Measurements from ENCODE around the gene S100A8.

S100A8 gene

GRCh38 chr1:153389401-153389800 lies 1.5 kb downstream of the S100A8 start:
- Histone ChIP-seq H3K9ac (ENCODE audit: low read depth, low read length) (no peak overlapping the region), H3K27ac (ENCODE audit: low read depth, low read length) (no peak overlapping the region), H3K4me3 (ENCODE audit: low read length) (no peak overlapping the region), H3K9me3 (ENCODE audit: insufficient read depth, low read depth, low read length) (no peaks in the 10 kb centered on the region), H3K4me1 (ENCODE audit: insufficient read depth, low read length) (no peaks in the 10 kb centered on the region), H3K36me3 (ENCODE audit: insufficient read depth, low read length) (no peaks in the 10 kb centered on the region), H3K27me3 (ENCODE audit: insufficient read depth, low read length) (no peaks in the 10 kb centered on the region)
- WGBS = 100% methylated on average over 1 of the region's 1 CpG

DNA sequence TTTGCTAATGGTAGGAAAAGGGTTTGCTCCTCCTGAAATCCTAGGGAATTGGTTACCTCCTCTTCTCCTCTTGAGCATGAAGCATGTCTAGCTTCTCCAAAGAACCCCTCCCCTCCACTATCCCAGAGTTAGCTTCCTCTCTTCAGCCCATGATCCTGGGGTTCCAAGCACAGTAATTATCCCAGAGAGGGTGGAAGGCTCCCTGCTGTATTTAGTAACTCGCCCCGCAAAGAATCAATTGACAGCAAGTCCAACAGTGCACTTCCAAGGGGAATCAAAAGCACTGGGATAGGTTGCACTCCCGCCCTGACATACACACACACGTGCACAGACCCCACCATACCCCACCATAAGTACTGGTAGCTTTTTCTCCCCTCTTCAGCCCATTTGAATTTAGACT lies 3.1 kb downstream of the S100A8 start:
- H3K9ac ChIP-seq (ENCODE audit: low read depth, low read length) = no peak overlapping the region
- H3K4me3 ChIP-seq (ENCODE audit: low read length) = no peak overlapping the region
- H3K9me3 ChIP-seq (ENCODE audit: insufficient read depth, low read depth, low read length) = no peaks in the 10 kb centered on the region
- H3K36me3 ChIP-seq (ENCODE audit: insufficient read depth, low read length) = no peaks in the 10 kb centered on the region
- no peak overlapping the region for H3K27ac ChIP-seq (ENCODE audit: low read depth, low read length)
- H3K4me1 ChIP-seq (ENCODE audit: insufficient read depth, low read length) = no peaks in the 10 kb centered on the region
- WGBS = 85% methylated on average over 4 of the region's 4 CpGs
- no peaks in the 10 kb centered on the region for H3K27me3 ChIP-seq (ENCODE audit: insufficient read depth, low read length)

DNA sequence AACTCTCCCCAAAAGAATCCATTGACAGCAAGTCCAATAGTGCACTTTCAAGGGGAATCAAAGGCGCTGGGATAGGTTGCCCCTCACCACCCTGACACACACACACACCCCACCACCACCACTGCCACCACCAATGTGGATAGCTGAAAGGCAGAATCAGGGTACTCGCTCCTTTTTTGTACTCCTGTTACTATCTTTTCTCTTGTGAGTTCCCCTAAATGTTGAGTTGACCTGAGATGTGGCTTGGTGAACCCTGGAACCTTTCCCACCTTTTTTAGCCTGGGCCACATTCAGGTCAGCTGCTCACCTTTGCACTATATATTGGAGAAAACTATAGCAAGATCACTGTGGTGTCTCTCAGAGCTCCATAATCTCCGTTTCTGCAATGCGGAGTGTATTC lies 3.9 kb downstream of the S100A8 start:
- Histone ChIP-seq H3K36me3 (ENCODE audit: insufficient read depth, low read length) (no peaks in the 10 kb centered on the region), H3K27ac (ENCODE audit: low read depth, low read length) (no peak overlapping the region), H3K27me3 (ENCODE audit: insufficient read depth, low read length) (no peaks in the 10 kb centered on the region), H3K9ac (ENCODE audit: low read depth, low read length) (no peak overlapping the region), H3K4me3 (ENCODE audit: low read length) (no peak overlapping the region), H3K4me1 (ENCODE audit: insufficient read depth, low read length) (no peaks in the 10 kb centered on the region), H3K9me3 (ENCODE audit: insufficient read depth, low read depth, low read length) (no peaks in the 10 kb centered on the region)
- 86% methylated on average over 4 of the region's 4 CpGs for WGBS

GRCh38 chr1:153386500-153386901 lies 4.4 kb downstream of the S100A8 start:
- 92% methylated on average over 5 of the region's 5 CpGs for WGBS
- Histone ChIP-seq H3K27me3 (ENCODE audit: insufficient read depth, low read length) (no peaks in the 10 kb centered on the region), H3K4me3 (ENCODE audit: low read length) (no peak overlapping the region), H3K27ac (ENCODE audit: low read depth, low read length) (no peak overlapping the region), H3K4me1 (ENCODE audit: insufficient read depth, low read length) (no peaks in the 10 kb centered on the region), H3K36me3 (ENCODE audit: insufficient read depth, low read length) (no peaks in the 10 kb centered on the region), H3K9ac (ENCODE audit: low read depth, low read length) (no peak overlapping the region), H3K9me3 (ENCODE audit: insufficient read depth, low read depth, low read length) (no peaks in the 10 kb centered on the region)

DNA sequence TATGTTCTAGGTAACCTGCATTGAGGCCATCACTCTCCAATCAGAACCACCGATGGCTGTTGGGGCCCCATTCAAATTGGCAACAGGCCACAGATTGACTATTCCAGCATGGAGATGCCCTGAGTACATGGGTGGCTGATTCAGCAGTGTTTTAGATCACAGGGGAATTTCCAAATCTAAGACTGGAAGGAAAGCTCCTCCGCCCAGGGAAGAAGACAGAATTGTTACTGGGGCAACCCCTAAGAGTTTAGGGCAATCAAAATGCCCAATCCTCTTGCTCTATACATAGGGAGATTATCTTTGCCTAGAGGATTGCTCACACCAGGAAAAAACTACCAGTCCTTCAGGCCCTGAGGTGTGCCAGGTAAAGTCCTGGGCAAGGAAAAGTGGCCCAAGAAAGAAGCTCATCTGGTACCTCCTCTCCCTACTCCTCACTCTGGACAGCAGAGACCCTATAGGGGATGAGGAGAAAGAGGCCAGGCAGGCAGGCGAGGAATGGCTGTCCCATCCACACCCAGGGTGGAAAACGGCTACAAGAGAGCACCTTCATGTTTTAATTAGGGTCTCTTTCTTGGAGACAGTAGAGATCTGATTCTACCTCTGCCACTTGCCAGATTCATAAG lies 5.8 kb downstream of the S100A8 start:
- Histone ChIP-seq H3K9me3 (ENCODE audit: insufficient read depth, low read depth, low read length) (no peaks in the 10 kb centered on the region), H3K4me3 (ENCODE audit: low read length) (no peak overlapping the region), H3K4me1 (ENCODE audit: insufficient read depth, low read length) (no peaks in the 10 kb centered on the region), H3K27ac (ENCODE audit: low read depth, low read length) (no peak overlapping the region), H3K9ac (ENCODE audit: low read depth, low read length) (no peak overlapping the region), H3K36me3 (ENCODE audit: insufficient read depth, low read length) (no peaks in the 10 kb centered on the region), H3K27me3 (ENCODE audit: insufficient read depth, low read length) (no peaks in the 10 kb centered on the region)
- WGBS = 86% methylated on average over 4 of the region's 4 CpGs

- H3K36me3 ChIP-seq (ENCODE audit: insufficient read depth, low read length) = no peaks in the 10 kb centered on the region
- no peaks in the 10 kb centered on the region for H3K4me1 ChIP-seq (ENCODE audit: insufficient read depth, low read length)
- H3K9ac ChIP-seq (ENCODE audit: low read depth, low read length) = no peak overlapping the region
- H3K27me3 ChIP-seq (ENCODE audit: insufficient read depth, low read length) = no peaks in the 10 kb centered on the region
- WGBS = 95% methylated on average over 22 of the region's 23 CpGs
- no peak overlapping the region for H3K27ac ChIP-seq (ENCODE audit: low read depth, low read length)
- H3K4me3 ChIP-seq (ENCODE audit: low read length) = no peak overlapping the region
- 0 out of 2 replicates have a peak, but pooled peaks cover 3% of the 10 kb centered on the region for H3K9me3 ChIP-seq (ENCODE audit: insufficient read depth, low read depth, low read length)
Observed at GRCh38 chr1:153380711-153381110, 10.2 kb downstream of the S100A8 start.

DNA sequence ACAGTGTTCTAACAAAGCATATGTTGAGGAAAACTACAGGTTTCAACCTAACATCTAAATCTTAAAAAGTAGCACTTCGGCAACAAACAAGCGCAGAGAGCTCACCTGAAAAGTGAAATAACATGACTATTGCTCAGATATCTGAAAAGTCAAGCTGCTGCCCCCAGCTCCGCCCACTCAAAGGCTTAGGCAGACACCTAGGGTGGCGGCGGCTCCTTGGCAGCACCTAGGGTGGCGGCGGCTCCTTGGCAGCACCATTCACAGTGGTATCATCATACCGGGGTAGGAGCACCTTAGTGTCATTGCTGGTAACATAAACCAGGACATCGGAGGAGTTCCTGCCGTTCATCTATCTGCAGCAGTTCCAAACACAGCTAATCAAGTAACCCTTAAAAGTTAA lies 11.3 kb downstream of the S100A8 start:
- H3K9me3 ChIP-seq (ENCODE audit: insufficient read depth, low read depth, low read length) = 0 out of 2 replicates have a peak, but pooled peaks cover 3% of the 10 kb centered on the region
- WGBS = 92% methylated on average over 10 of the region's 10 CpGs
- no peak overlapping the region for H3K9ac ChIP-seq (ENCODE audit: low read depth, low read length)
- H3K27me3 ChIP-seq (ENCODE audit: insufficient read depth, low read length) = no peaks in the 10 kb centered on the region
- H3K27ac ChIP-seq (ENCODE audit: low read depth, low read length) = no peak overlapping the region
- no peaks in the 10 kb centered on the region for H3K4me1 ChIP-seq (ENCODE audit: insufficient read depth, low read length)
- H3K36me3 ChIP-seq (ENCODE audit: insufficient read depth, low read length) = no peaks in the 10 kb centered on the region
- no peak overlapping the region for H3K4me3 ChIP-seq (ENCODE audit: low read length)

- Histone ChIP-seq H3K27ac (ENCODE audit: low read depth, low read length) (no peak within 1 kb of the TSS), H3K36me3 (ENCODE audit: insufficient read depth, low read length) (no peaks in the 10 kb centered on the region)
- WGBS = 89% methylated on average over 1 of the region's 1 CpG
Observed at GRCh38 chr1:153375511-153375910, 15.4 kb downstream of the S100A8 start, which contains the start of gene S100A12. Gene S100A12, minus strand, starts transcription at chr1:153375621. Its CDS starts 1,029 bp downstream, at chr1:153374592.

GRCh38 chr1:153374071-153374470 lies 16.8 kb downstream of the S100A8 start:
- WGBS = 77% methylated on average over 1 of the region's 2 CpGs
- no peak overlapping the region for H3K4me3 ChIP-seq (ENCODE audit: low read length)
- H3K36me3 ChIP-seq (ENCODE audit: insufficient read depth, low read length) = no peaks in the 10 kb centered on the region

More at GRCh38 chr1:153375511-153375910, 15.4 kb downstream of the S100A8 start, which contains the start of gene S100A12:
- H3K9me3 ChIP-seq (ENCODE audit: insufficient read depth, low read depth, low read length) = 0 out of 2 replicates have a peak, but pooled peaks cover 3% of the 10 kb centered on the region
- H3K4me3 ChIP-seq (ENCODE audit: low read length) = no peak within 1 kb of the TSS
- H3K9ac ChIP-seq (ENCODE audit: low read depth, low read length) = no peak within 1 kb of the TSS
- H3K4me1 ChIP-seq (ENCODE audit: insufficient read depth, low read length) = no peaks in the 10 kb centered on the region
- H3K27me3 ChIP-seq (ENCODE audit: insufficient read depth, low read length) = no peaks in the 10 kb centered on the region

DNA sequence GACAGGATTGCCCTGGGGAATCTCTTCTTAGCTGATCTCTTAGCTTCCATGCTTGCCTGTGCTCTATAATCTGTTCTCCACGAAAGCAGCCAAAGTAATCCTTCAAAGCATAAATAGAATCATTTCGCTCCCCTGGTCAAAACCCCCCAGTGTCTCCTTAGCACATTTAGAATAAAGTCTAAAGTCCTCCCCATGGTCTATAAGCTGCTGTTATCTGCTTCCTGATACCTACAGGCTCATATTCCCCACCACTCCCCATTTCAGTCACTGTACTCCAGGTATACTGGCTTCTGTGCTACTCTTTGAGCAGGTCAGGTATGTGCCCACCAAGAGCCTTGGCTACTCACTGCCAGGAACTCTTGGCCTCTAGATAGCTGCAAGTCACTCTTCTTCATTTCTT lies 18.3 kb downstream of the S100A8 start:
- 0 out of 2 replicates have a peak, but pooled peaks cover 3% of the 10 kb centered on the region for H3K9me3 ChIP-seq (ENCODE audit: insufficient read depth, low read depth, low read length)
- H3K4me3 ChIP-seq (ENCODE audit: low read length) = no peak overlapping the region
- no peaks in the 10 kb centered on the region; the same call in 1 of the 2 replicates for H3K27me3 ChIP-seq (ENCODE audit: insufficient read depth, low read length)
- H3K9ac ChIP-seq (ENCODE audit: low read depth, low read length) = no peak overlapping the region
- H3K36me3 ChIP-seq (ENCODE audit: insufficient read depth, low read length) = no peaks in the 10 kb centered on the region
- H3K4me1 ChIP-seq (ENCODE audit: insufficient read depth, low read length) = no peaks in the 10 kb centered on the region
- no peak overlapping the region for H3K27ac ChIP-seq (ENCODE audit: low read depth, low read length)
- WGBS = 88% methylated on average over 2 of the region's 2 CpGs

More at GRCh38 chr1:153374071-153374470, 16.8 kb downstream of the S100A8 start:
- no peaks in the 10 kb centered on the region for H3K4me1 ChIP-seq (ENCODE audit: insufficient read depth, low read length)
- H3K9ac ChIP-seq (ENCODE audit: low read depth, low read length) = no peak overlapping the region
- no peaks in the 10 kb centered on the region for H3K27me3 ChIP-seq (ENCODE audit: insufficient read depth, low read length)
- H3K9me3 ChIP-seq (ENCODE audit: insufficient read depth, low read depth, low read length) = 0 out of 2 replicates have a peak, but pooled peaks cover 3% of the 10 kb centered on the region
- no peak overlapping the region for H3K27ac ChIP-seq (ENCODE audit: low read depth, low read length)

- Histone ChIP-seq H3K27ac (ENCODE audit: low read depth, low read length) (no peak overlapping the region), H3K4me1 (ENCODE audit: insufficient read depth, low read length) (no peaks in the 10 kb centered on the region), H3K9ac (ENCODE audit: low read depth, low read length) (no peak overlapping the region), H3K36me3 (ENCODE audit: insufficient read depth, low read length) (no peaks in the 10 kb centered on the region), H3K4me3 (ENCODE audit: low read length) (no peak overlapping the region), H3K9me3 (ENCODE audit: insufficient read depth, low read depth, low read length) (no peaks in the 10 kb centered on the region), H3K27me3 (ENCODE audit: insufficient read depth, low read length) (no peaks in the 10 kb centered on the region; the same call in 1 of the 2 replicates)
- WGBS = 100% methylated on average over 1 of the region's 1 CpG
Observed at GRCh38 chr1:153371231-153371630, 19.6 kb downstream of the S100A8 start.

Data from HUES64 (cell line).